ENCODE data around the gene MTG2.

MTG2 gene

DNA sequence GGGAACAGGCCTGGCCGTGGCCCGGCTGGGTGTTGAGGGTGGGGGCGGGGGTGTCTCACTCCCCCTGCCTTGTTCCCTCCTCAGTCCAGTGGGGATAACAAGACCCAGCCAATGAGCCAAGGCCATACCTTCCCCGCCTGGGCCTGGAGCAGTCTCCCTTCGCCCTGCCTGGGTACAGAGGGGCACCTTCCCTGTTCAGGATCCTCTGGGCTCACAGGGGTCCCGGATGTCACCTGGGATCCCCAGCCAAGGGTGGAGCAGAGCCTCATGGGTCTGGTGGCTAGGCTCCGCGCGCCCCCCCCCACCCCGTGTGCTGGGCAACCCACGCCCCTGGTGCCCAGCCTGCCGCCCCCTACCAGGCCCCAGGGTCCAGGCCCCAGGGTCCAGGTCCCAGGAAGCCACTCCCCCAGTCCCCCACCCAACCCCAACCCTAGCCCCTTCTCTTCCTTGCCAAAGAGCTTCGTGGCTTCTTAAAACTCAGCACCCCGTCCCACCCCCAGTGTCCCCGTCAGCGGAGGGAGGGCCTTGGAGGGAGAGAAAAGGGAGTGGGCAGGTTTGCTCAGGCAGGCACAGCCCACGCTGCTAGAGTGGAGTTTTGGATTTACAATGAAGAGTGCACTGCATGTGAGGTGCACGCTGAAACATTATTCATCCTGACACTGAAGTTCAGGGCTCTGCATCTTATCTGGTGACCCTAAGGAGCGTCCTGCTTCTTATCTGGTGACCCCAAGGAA is 25.4 kb downstream of the MTG2 start:
- no peak for DNase-seq

DNA sequence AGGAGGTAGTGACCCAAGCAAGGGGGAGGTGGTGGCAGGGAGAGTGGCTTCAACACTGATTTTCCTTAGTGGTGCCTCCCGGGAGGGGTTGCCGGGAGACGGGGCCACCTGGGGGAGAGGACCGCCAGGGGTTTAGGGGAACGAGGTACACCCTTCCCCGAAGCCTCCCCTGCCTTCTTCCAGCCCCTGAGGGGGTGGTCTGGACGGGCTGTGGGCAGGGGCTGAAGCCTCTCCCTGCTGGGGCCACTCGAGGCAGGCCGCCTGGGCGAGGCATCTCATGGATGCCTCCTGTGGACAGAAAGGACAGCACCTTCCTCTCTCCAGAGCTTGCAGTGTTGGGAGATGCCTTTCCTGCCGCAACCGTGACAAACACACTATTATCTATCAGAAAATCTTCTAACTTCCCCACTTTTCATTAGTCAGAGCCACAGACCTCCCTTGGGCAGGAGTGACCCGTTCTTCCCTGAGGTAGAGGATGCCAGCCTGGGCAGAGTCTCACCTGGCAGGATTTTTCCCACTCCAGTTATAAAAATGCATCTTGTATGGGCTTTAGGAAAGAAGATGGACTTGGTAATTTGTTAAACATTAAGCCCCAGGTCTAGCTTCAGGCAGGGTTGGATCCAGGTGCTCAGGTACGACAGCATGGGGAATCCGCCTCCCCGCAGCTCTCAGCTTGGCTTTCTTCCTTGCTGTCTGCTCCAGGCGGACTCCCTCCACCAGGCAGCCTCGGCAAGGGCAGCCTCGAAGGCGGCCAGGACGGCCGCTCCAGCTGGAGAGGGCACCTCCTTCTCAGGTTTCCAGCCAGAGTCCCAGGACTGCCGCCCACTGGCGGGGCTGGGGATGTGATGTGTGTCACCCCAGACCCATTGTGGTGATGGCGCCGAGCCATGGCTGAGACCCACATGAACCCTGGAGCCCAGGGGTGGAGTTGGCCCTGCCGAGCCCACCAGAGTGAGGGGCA is 26.2 kb downstream of the MTG2 start:
- no peak for DNase-seq

DNA sequence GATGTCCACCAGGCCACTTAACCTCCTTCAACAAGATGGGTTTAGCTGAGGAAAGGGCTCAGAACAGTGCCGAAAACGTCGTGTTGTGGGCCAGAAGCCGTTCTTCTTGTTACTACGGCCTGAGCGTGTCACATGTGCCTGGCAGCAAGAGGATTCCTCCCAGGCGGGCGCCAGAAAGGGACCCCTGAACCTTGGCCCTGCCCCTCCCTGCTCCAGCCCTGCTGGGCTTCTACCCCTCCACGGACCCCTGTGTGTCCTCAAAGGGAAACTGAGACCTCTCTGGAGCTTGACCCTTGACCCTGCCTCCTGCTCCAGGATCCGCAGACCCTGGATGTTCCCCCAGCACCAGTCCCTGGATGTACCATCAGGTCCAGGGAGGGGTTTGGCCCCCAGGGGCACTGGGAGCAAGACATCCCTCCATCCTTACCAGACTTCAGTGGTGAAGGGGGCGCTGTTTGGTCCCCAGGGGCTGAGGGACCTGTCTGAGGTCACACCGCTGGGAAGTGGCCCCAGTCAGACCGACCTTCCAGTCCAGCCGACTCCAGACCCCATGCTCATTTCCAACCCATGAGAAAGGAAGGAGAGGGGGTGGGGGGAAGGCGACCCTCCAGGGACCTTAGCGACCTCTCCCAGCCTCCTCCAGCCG is 27.1 kb downstream of the MTG2 start:
- no peak for DNase-seq

DNA sequence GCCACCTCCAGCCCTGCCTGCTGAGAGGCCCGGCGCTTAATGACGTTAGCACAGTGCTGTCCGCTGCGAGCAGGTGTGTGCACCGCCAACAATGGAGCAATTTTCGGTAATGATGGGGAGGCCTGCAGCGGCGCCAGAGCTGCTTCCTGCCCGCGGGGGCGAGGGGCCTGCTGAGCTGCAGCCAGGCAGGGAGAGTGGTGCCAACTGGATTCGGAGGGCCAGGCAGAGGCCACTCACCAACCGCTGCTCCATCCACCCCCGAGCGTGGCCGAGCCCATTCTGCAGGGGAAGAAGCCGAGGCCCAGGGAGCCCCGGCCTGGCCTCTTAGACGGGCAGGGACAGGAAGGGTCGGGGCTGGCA is 27.6 kb downstream of the MTG2 start:
- peak; percentile 86 for DNase-seq

DNA sequence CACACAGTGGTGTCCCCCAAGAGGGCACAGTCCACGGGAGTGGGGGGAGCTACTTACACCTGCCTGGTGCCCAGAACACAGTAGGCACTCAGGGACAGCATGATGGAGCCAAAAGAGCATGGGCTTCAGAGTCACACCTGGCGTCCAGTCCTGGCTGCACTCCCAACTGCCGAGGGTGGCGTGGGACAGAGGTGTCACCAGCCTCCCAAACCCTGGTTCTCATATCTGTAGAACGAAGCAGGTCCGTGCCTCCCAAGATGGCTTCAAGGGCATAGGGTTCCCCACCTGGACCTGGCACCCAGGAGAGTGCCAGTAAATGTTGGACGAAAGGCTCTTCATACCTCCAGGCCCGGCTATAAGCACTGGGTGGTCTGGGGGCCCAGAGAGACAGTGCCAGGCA is 28.4 kb downstream of the MTG2 start:
- DNase-seq = no peak

DNA sequence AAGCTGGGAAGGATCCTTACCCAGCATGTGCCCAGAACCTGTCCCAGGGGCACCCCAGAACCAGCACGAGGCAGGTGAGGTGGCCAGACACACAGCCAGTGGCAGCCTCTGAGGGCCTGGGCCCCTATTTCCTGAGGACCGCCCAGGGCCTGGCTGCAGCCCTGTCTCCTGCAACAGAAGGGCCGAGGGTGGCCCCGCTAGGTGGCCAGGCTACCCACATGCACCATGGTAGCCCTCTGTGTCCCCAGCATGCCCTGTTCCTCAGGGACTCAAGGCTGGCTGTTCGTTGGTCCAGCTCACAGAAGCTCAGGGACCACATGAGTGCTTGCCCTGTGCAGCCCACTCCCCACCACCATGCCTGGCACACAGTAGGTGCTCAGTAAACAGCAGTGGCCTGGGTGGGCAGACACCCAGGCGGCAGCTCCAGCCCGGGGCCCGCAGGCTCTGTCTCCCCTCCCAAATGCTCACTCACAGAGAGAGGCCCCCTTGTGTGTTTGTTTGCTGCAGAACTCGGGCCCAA is 29.0 kb downstream of the MTG2 start:
- no peak for DNase-seq

DNA sequence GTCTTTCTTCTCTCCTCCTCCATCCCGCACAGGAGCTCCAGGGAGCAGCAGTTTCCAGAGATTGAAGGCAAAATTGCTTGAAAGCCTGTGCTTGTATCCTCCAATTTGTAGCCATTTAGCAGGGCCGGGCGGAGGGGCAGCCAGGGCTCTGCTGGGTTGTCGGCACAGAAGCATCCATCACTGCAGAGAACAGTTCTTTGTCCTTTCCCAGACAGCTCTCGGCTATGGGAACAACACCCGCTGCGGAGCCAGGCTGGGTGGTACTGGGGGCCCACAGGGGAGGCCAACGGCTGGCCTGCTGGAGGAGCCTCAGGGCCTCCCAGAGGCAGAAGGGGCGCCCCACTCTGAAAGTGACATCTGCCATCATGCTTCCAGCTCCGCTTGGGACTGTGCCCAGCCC is 29.5 kb downstream of the MTG2 start:
- DNase-seq = no peak

DNA sequence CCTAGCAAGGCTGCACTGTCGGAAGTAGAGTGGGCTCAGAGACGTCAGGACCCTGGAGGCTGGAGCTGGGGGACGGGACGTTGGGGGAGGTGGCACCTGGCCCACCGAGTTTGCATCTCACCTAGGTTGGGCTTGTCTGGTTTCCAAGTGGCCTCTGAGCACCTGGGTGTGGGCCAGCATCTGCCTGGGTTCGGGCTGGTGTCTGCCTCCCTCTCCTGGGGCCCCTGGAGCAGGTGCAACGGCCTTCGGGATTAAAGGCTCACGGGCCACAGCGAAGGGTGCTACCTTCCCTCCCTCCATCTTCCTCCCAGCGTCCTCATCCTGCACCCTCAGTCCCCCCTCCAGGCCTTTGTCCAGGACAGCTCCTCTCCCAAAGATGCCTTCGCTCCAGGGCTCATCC is 31.2 kb downstream of the MTG2 start:
- peak; percentile 70 for DNase-seq

DNA sequence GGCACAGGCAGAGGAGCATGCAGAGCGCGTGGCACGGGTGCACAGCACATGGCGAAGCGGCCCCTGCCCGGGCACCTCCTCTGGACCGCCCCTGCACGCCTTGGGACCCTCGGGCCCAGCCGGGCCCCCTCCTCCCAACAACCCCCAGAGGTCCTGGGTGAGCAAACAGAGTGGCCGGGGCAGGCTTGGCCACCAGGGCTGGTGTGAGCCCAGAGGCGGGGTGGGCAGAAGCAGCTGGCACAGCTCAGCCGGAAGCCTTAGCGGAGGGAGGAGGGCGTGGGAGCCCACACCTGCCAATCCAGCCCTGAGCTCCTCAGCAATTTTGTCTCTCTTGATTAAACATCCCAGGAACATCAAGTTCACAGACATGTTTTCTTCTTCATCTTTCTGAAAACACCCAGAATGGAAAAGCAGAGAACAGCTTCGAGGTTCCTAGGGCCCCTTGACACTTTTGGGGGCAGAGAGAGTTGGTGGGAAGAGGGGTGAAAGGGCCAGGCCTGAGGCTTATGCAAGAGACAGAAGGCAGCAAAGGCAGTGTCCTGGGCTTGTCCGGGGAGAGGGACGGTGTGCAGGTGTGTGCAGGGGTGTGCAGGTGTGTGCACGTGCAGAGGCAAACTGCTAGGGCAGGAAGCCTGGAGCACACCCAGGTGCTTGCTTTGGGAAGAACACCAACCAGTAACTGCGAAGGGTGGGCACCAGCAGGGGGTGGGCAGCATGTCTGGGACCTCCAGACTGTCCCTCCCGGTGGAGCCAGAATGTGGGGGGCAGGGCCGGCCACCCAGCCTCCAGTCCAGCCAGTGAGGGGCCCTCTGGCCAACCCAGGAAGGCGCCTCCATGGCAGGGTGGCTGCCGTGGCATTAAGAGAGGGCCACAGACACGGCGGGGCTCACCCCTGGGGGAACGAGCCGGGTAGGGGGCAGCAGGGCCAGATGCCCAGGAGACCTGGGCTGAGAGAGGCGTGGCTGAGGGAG is 32.5 kb downstream of the MTG2 start:
- DNase-seq = no peak

DNA sequence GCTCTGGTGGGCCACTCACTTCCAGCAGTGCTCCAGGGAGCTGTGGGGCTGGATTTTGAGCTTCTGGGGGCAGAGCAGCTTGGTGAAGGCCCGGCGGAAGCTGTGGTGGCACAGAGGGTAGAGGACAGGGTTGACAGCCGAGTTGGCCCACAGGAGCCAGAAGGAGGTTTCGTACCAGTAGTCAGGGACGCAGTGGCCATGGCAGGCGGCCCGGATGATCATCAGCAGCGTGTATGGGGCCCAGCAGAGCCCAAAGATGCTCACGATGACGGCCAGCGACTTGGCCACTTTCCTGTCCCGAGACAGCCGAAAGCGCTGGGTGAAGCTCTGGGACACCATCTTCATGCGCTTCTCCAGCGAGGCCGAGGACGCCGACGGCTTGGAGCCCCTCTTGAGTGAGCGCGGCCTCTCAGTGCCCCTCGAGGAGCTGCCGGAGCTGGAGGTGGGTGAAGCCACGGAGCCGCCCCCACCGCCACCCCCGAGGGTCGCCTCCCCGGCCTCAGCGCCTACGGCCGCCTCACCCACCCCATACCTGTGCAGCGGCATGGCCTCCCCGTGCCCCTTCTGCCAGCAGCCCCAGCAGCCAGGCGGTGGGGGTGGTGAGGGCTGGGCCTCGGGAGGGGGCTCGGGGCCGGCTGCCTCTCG is 33.3 kb downstream of the MTG2 start:
- DNase-seq = no peak

DNA sequence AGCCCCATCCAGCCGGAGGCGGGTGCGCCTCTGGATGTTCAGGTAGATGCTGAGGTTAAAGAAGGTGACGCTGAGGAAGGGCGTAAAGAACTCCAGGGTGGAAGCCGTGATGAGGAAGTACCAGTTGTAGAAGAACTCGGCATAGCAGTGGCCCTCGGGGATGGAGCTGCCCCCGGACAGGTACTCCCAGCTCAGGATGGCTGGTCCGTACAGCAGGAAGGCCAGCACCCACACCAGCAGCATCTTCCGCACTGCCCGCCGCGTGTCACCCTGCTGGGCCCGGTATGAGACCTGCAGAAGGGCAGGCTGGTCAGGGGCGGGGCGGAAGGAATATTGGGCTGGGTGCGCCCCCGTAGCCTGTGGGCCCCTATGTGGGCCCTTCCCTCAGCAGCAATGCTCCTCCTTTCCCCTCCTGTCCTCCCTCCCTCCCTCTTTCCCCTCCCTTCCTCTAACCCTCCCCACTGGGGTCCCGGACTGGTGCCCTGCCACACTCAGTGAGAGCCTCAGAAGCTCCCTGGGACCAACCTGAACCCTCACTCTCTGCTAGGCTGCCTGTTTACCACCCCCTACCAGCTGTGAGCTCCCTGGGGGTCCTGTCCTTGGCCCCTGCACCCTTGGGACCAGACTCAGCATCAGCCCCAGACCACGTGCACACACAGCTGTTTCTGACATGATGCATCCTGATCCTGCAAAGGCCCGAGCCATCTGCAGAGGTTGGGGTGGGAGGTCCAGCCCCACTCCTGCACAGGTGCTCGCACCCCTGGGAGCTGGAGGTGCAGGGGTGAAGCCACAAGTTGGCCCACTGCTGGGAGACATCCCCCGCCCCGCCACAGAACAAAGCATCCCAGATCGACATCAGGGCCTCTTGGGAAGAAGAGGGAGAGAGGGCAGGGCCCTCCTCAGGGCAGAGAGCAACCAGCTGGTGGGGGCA is 34.1 kb downstream of the MTG2 start:
- DNase-seq = no peak

DNA sequence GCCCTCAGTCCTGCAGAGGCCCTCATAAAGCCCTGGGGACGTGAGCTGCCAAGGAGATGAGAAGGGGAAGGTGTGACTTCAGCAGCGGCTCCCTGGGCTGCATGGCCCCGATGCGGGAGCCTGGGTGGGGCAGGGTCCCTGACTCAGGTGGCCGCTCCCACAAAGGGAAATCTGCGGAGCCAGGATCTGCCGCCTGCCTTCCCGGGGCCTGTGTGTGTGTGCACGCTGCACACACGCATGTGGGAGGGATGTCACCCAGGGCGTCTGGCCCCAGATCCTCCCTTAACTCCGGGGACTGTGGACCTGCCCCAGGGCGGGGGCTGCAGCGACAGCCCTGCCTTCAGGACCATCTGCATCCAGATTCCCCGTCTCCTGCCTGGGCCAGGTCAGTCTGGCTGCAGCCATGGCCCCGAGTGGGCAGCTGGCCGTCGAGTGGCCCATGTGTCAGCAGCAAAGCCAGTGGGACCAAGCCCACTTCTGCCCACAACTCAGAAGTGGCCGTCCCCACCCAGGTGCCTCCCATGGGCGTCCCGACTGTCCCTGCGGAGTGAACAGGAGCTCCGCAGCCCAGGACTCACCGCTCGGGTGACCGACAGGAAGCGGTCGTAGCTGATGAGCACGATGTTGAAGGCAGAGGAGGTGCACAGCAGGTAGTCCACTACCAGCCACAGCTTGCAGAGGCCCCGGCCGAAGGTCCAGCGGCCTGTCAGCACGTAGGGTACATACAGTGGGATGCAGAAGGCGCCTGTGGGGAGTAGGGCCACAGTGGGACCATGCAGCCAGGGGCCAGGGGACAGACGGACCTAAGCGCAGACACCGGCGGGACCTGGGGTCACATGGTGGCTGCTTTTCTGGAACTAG is 35.3 kb downstream of the MTG2 start:
- DNase-seq = no peak

DNA sequence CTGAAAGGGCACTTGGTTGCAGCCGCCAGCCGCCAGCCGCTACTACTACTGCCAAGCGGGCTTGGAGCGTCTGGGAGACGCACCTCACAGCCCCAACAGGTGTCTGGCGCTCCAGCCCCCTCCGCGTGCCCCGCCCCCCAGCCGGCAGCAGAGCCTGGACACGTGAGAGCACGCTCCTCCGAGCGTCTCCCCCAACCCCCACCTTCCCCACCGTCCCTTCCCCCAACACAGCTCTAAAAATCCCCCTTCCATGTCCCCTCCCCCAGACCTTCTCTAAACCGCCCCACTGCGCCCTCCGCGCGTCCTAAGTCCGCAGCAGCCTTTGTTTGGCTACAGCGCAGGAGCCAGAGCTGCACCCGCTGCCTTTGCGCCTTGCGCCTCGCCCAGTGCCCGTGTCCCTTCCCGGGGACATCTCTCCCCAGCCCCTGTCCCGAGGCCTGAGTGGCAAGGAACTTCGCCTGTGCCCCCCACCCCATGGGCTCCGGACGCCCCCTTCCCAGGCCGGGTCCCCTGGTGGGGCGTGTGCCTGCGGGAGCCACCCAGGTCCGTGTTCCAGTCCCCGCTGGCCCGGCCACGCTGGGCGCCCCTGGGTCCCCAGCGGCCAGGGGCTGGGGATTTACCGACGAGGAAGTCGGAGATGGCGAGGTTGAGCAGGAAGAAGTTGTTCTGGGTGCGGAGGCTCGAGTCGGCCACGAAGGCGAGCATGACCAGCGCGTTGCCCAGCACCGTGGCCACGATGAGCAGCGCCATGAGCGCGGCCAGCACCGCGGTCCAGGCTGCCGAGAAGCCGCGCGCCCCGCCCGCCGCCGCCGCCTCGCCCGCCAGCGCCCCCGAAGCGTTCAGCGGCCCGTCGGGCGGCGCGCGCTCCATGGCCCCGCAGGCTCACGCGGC is 36.5 kb downstream of the MTG2 start:
- peak; percentile 65 for DNase-seq

DNA sequence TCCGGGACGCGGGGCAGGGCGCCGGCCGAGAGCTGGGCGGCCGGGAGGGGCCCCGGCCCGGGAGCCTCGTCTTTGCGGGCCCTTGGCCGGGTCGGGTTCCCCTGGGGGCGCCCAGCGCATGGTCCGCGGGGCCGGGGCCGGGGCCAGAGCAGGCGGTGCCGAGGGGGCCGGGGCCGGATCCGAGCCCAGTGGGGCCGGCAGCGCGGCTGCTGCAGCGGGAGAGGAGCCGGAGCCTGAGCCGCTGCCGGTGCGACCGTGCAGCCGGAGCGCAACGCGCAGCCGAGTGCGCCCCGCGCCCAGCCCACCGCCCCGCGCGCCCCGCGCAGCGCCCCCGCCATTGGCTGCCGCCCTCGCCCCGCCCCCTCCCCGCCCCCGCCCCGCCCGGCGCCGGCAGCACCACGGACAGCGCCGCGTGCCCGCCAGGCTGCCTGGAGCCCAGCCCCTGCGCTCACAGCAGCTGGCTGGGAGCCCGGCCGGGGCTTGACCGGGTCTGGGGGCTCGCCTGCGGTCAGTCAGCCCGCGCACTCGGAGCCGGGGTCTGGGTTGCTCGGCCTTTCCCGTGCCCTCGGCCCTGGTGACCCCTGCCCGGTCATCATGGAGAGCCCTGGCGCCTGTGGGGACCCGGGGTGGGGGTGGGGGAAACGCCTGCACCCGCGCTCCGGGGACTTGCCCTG is 37.3 kb downstream of the MTG2 start, which contains the start of gene HRH3:
TSS of gene HRH3 (minus strand) at position 287 of the 674 bp plus-strand sequence. CDS start 308 bp downstream, outside the sequence.
- DNase-seq = peak; percentile 50

DNA sequence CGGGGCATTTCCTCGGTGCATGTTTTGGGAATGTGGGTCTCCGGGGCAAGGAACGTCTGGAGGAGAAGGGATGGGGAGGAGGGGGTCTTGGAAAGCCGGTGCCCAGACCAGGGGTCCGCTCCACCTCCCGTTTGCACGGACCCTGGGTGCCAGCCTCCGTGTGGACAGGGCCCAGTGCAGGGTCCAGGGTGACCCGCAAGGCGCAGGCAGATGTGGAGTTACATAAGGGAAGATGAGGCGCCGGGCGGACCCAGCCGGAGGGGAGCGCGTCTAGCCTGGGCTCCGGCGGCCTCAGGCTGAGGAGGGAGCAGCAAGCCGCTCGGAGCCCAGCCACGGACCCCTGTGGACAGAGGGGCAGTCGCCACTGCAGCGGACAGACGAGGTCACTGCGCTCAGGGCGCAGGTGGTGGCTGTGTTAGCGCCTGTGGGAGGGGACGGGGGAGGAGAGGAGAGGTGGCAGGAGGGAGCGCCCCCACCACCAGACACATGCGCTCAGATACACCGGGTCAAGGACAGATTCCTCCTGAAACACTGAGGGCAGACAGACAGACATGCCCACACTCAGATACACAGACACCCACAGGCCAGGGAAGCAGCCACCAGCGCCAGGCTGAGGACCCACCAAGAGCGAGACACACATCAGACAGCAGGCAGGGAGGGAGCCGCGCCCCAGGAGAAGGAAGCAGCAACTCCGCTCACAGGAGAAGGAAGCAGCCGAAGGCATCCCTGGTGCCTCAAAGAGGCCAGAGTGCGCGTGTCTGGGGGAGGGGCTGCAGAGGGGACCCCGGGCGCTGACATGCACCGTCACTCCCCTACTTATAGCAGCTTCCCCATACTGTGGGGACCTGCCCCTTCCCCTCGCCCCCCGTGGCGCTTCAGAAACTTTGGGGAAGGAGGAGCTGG is 38.1 kb downstream of the MTG2 start:
- DNase-seq = no peak

DNA sequence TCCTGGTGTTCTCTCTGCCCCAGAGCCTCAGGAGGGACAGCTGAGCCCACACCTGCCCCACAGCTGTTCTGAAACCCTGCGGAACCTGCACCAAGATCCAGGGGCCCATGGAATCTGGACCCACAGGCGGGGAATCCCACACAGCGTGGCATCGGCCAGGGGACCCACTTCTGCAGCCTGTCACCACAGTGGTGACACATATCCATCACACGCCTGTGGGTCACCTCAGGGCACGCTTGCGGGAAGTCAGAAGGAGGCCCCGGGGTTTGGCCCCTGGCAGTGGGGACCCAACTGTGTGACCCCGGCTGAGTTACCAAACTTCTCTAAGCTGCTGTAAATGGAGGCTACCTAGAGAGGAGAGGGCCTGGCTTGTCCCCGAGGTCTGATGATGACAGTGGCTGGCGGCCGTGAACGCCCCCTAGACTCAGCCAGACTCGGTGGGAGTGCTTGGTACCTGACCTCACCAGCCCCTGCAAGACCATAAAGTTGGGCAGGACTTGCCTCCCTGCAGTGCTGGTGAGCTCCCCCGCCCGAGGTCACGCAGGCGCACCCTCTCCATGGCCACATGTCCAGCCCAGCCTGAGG is 39.5 kb downstream of the MTG2 start:
- no peak for DNase-seq

Data from NCI-H1436 (cell line).